Endodermal cell (in vitro differentiated cells): ENCODE data around the gene UNC13A. TPM values are rescaled to one million over a fixed set of nuclear protein-coding genes. Genes with fewer than 3 reads are reported as not detected.
A peak's percentile ranks its signal among the peaks of the same experiment; 100 is the strongest.

Source experiments
- DNase-seq: peaks from one replicate; pipeline ENCODE4 v3.0.0-alpha.2; 2017
- H3K27ac ChIP-seq: 2 replicates; pipeline ENCODE4 v1.5.1; 2013; ENCODE audit warnings: mild to moderate bottlenecking, low read depth, low read length, moderate library complexity
- H3K27me3 ChIP-seq: 2 replicates; pipeline ENCODE4 v1.6.1; 2013; ENCODE audit warnings: mild to moderate bottlenecking, low read length, moderate library complexity; ENCODE audit not compliant: insufficient read depth, control insufficient read depth, poor library complexity, severe bottlenecking
- H3K36me3 ChIP-seq: 2 replicates; pipeline ENCODE4 v1.7.0; 2013; ENCODE audit warnings: mild to moderate bottlenecking, low read length, moderate library complexity; ENCODE audit not compliant: control insufficient read depth, insufficient read depth
- H3K4me1 ChIP-seq: one replicate; pipeline ENCODE4 v1.7.0; 2013; ENCODE audit warnings: low read length; ENCODE audit not compliant: control insufficient read depth, insufficient read depth
- H3K4me3 ChIP-seq: 2 replicates; pipeline ENCODE4 v1.5.1; 2013; ENCODE audit warnings: mild to moderate bottlenecking, low read length, moderate library complexity
- H3K9ac ChIP-seq: 2 replicates; pipeline ENCODE4 v1.6.1; 2013; ENCODE audit warnings: mild to moderate bottlenecking, low read length, moderate library complexity; ENCODE audit not compliant: poor library complexity, severe bottlenecking; ENCODE audit errors: extremely low read depth
- H3K9me3 ChIP-seq: 2 replicates; pipeline ENCODE4 v1.6.1; 2013; ENCODE audit warnings: mild to moderate bottlenecking, low read length, moderate library complexity; ENCODE audit not compliant: control insufficient read depth
- H3K27ac Mint-ChIP-seq: 2 replicates; pipeline ENCODE4 v1.8.0; 2020; ENCODE audit warnings: mixed read lengths
- H3K27me3 Mint-ChIP-seq: 2 replicates; pipeline ENCODE4 v1.8.0; 2021; ENCODE audit warnings: mild to moderate bottlenecking, mixed read lengths; ENCODE audit not compliant: insufficient read depth
- H3K36me3 Mint-ChIP-seq: 2 replicates; pipeline ENCODE4 v1.8.0; 2020; ENCODE audit warnings: low read depth, mixed read lengths
- H3K4me1 Mint-ChIP-seq: 2 replicates; pipeline ENCODE4 v1.8.0; 2020; ENCODE audit warnings: mixed read lengths
- H3K4me3 Mint-ChIP-seq: 2 replicates; pipeline ENCODE4 v1.8.0; 2020; ENCODE audit warnings: mild to moderate bottlenecking, moderate library complexity, mixed read lengths
- H3K9me3 Mint-ChIP-seq: 2 replicates; pipeline ENCODE4 v1.8.0; 2020; ENCODE audit warnings: mild to moderate bottlenecking, mixed read lengths
- CTCF ChIP-seq: fragments of 200-600 bp; sonication (generic); conservative IDR thresholded peaks from 2 replicates; pipeline ENCODE4 v1.5.0; 2021; ENCODE audit warnings: antibody characterized with exemption, mild to moderate bottlenecking
- WGBS, 2 experiments: methylation state at CpG; one replicate each; pipeline versions ENCODE4 v1.1.5 to v1.1.7; 2013; ENCODE audit warnings: missing lambda C conversion rate in 2 of 2, mixed read lengths in 1 of 2; ENCODE audit not compliant: insufficient coverage in 1 of 2, insufficient read length in 1 of 2; 5-methylcytosine and 5-hydroxymethylcytosine counted together
- total RNA-seq, 2 donors: library from RNA; stranded (reverse); fragmentation: NEBNext Ultra II Directional in 1 of 2; extraction: Animal tissue kit (Norgen Biotek cat#: 25700) in 1 of 2; gene quantifications; 2 replicates in 1 of 2; 3 replicates in 1 of 2; pipeline ENCODE4 v1.2.1, GENCODE V29; 2021

Gene UNC13A
- total RNA-seq, 2 donors from 2014 or later: 5.6 to 10.7 TPM

- Mint-ChIP-seq H3K9me3 (no peaks in the 10 kb centered on the region), H3K27me3 (peaks cover 10% of the 10 kb centered on the region), H3K36me3 (no peaks in the 10 kb centered on the region), H3K4me1 (peaks cover 7% of the 10 kb centered on the region), H3K4me3 (no peak overlapping the region), H3K27ac (no peak overlapping the region)
- DNase-seq: no peak
- H3K27me3 ChIP-seq: peaks cover 4% of the 10 kb centered on the region
- H3K4me3 ChIP-seq: no peak overlapping the region
- no peaks in the 10 kb centered on the region for H3K9me3 ChIP-seq
- no peak overlapping the region for H3K9ac ChIP-seq
- 86 to 92% methylated on average over 5 of the region's 5 CpGs for WGBS, 2 experiments
- TF ChIP-seq CTCF: no peak
- no peak overlapping the region for H3K27ac ChIP-seq
- H3K4me1 ChIP-seq: no peaks in the 10 kb centered on the region
- no peaks in the 10 kb centered on the region for H3K36me3 ChIP-seq
Observed at GRCh38 chr19:17682273-17682672, 5.9 kb downstream of the UNC13A start.

- H3K4me3 Mint-ChIP-seq: no peak overlapping the region
- peak; percentile 89 for DNase-seq
- Histone ChIP-seq H3K27ac (no peak overlapping the region), H3K9ac (no peak overlapping the region), H3K9me3 (no peaks in the 10 kb centered on the region), H3K36me3 (no peaks in the 10 kb centered on the region), H3K4me1 (no peaks in the 10 kb centered on the region), H3K4me3 (no peak overlapping the region), H3K27me3 (no peaks in the 10 kb centered on the region)
- H3K27me3 Mint-ChIP-seq: peaks cover 9% of the 10 kb centered on the region
- H3K27ac Mint-ChIP-seq: no peak overlapping the region
- H3K4me1 Mint-ChIP-seq: peaks cover 7% of the 10 kb centered on the region
- TF ChIP-seq CTCF: no peak
- H3K36me3 Mint-ChIP-seq: no peaks in the 10 kb centered on the region
- H3K9me3 Mint-ChIP-seq: no peaks in the 10 kb centered on the region
- 69 to 80% methylated on average over 16 to 25 of the region's 25 CpGs for WGBS, 2 experiments
Observed at GRCh38 chr19:17681505-17682125, 6.5 kb downstream of the UNC13A start.

- Mint-ChIP-seq H3K4me3 (peak overlapping the region; percentile 50), H3K36me3 (no peaks in the 10 kb centered on the region)
- WGBS, 2 experiments: 3 to 17% methylated on average over 6 to 38 of the region's 38 CpGs
Observed at GRCh38 chr19:17680230-17680722, 7.9 kb downstream of the UNC13A start.

More at GRCh38 chr19:17680230-17680722, 7.9 kb downstream of the UNC13A start:
- Mint-ChIP-seq H3K27me3 (peaks cover 9% of the 10 kb centered on the region), H3K27ac (no peak overlapping the region), H3K4me1 (peaks cover 7% of the 10 kb centered on the region), H3K9me3 (no peaks in the 10 kb centered on the region)
- Histone ChIP-seq H3K9me3 (no peaks in the 10 kb centered on the region), H3K4me1 (no peaks in the 10 kb centered on the region), H3K4me3 (peak overlapping the region; percentile 45), H3K9ac (no peak overlapping the region), H3K36me3 (no peaks in the 10 kb centered on the region), H3K27me3 (no peaks in the 10 kb centered on the region), H3K27ac (no peak overlapping the region)
- TF ChIP-seq CTCF: no peak
- peak; percentile 78 for DNase-seq
